Omental fat pad (tissue), 4 donors: ENCODE data around the gene UPB1. TPM values are rescaled to one million over a fixed set of nuclear protein-coding genes. Genes with fewer than 3 reads are reported as not detected.
"Not testable (repeated sequence)": the region's sequence is repeated elsewhere in the genome, so short reads cannot be mapped to it uniquely, and the experiment has no call there.

ENCODE experiments used
- ATAC-seq: fragments of 150-250 bp; one replicate; pipeline ENCODE4 v1.9.1; 2016; ENCODE audit warnings: mild to moderate bottlenecking, moderate library complexity; ENCODE audit not compliant: low FRiP score
- DNase-seq: peaks from one replicate; pipeline ENCODE4 v3.0.0-alpha.2; 2019; ENCODE audit warnings: low spot score
- total RNA-seq, 4 donors: library from RNA; depleted of rRNA; stranded (reverse); fragments of >200 nt; gene quantifications; one replicate each; pipeline ENCODE4 v1.1.0, GENCODE V29; 2016
- TF ChIP-seq, protein P1 (sequence below), 3 donors: fragments of 450-650 bp; IDR thresholded peaks; one replicate each; pipeline ENCODE4 v1.5.1; 2016 to 2017; ENCODE audit warnings: antibody characterized with exemption in 3 of 3, mild to moderate bottlenecking in 3 of 3, moderate library complexity in 2 of 3

Gene UPB1
- total RNA-seq, 4 donors from 2014 or later: 0.13 to 1.9 TPM; not detected in 2

DNA sequence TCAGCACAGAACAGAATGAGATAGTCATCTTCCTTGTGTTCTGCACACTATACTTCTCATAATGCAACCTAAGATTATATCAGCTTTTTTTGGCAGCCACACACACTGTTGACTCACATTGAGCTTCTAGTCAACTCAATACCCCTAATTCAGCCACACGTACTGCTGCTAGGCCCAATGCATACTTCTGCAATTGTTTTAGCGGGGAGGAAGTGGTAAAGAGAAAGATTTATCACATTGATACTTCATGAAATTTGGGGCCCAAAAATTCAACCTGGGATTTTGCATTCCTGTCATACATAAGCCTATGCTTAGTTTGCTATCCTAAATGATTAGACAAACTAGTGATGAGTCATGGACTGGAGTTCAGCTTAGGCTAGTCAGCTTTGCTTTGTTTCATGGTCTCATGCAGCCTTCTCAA is 8.6 kb upstream of the UPB1 start:
- no peak for DNase-seq

DNA sequence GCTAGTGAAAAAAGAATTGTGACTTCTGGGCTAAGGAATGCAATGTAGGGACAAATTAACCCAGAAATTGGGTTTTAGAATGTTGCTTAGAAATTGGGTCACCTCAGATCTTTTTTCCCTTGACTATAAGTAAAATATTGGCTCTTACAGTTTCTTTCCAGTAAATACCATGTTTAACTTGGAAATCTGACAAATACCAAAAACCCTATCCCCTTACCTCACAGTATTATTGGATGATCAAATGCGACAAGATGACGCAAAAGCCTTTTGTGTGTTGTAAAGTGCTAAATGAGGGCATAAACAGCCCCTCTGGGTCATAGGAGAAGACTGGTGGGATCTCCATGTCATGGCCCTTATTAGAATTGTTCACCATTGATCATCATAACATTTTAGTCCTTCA is 6.1 kb upstream of the UPB1 start:
- ATAC-seq: no peak

More for the DNA sequence above, 8.6 kb upstream of the UPB1 start:
- TF ChIP-seq, protein P1, sequence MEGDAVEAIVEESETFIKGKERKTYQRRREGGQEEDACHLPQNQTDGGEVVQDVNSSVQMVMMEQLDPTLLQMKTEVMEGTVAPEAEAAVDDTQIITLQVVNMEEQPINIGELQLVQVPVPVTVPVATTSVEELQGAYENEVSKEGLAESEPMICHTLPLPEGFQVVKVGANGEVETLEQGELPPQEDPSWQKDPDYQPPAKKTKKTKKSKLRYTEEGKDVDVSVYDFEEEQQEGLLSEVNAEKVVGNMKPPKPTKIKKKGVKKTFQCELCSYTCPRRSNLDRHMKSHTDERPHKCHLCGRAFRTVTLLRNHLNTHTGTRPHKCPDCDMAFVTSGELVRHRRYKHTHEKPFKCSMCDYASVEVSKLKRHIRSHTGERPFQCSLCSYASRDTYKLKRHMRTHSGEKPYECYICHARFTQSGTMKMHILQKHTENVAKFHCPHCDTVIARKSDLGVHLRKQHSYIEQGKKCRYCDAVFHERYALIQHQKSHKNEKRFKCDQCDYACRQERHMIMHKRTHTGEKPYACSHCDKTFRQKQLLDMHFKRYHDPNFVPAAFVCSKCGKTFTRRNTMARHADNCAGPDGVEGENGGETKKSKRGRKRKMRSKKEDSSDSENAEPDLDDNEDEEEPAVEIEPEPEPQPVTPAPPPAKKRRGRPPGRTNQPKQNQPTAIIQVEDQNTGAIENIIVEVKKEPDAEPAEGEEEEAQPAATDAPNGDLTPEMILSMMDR (IDR thresholded peaks at IDR 0.05): no peak
- no peak for ATAC-seq

DNA sequence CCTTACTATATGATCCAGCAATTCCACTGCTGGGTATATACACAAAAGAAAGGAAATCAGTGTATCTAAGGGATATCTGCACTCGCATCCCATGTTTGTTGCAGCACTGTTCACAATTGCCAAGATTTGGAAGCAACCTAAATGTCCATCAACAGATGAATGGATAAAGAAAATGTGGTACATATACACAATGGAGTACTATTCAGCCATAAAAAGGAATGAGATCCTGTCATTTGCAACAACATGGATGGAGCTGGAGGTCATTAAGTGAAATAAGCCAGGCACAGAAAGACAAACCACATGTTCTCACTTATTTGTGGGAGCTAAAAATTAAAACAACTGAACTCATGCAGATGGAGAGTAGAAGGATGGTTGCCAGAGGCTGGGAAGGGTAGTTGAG is 5.7 kb upstream of the UPB1 start:
- not testable (repeated sequence) for ATAC-seq, DNase-seq

More for the DNA sequence above, 6.1 kb upstream of the UPB1 start:
- DNase-seq: no peak
- TF ChIP-seq, protein P1 (IDR thresholded peaks at IDR 0.05): no peak

DNA sequence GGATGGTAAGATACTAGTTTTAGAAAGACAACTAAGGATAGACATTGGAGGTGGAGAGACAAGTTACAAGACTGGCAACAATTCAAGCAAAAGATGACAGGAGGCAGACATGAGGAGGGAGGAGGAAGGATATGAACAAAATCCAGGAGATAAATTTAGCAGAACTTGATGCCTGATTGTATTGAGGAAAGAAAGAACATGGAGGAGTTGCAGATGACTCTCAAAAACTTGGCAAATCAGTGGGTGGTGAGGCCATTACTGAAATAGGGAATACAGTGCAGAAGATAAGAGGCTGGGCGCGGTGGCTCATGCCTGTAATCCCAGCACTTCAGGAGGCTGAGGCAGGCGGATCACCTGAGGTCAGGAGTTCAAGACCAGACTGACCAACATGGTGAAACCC is 2.7 kb upstream of the UPB1 start:
- DNase-seq (no peak), ATAC-seq (no peak)
- TF ChIP-seq, protein P1 (IDR thresholded peaks at IDR 0.05): no peak

DNA sequence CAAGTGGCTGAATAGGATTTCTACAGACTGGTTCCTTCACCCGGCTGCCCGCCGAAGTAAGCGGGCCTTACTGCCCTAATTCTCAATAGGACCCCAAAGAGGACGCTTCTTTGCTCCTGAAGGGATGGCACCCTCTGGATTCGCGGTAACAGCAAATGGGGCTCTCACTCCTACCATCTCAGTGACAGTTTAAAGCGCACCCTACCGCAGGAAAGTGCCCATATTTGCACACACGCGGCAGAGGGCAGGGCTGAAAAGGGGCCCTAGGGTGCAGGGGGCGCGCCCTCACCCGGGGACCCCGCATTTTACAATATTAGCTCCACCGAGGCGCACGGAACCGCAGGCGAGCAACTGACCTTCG is 985 bp upstream of the UPB1 start:
- DNase-seq (no peak), ATAC-seq (no peak)
- TF ChIP-seq, protein P1 (IDR thresholded peaks at IDR 0.05): no peak

DNA sequence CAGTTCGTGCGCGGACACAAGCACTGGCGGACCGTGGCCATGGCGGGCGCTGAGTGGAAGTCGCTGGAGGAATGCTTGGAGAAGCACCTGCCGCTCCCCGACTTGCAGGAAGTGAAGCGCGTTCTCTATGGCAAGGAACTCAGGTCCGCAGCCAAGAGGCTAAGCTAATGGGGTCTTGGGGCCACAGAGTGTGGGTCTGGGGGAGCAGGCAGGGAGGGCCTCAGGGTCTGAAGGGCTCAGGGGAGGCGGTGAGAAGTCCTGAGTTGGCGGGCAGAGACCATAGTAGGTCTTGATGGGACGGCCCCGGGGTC is 188 bp downstream of the UPB1 start:
- TF ChIP-seq, protein P1 (IDR thresholded peaks at IDR 0.05): no peak
- DNase-seq (no peak), ATAC-seq (no peak)

DNA sequence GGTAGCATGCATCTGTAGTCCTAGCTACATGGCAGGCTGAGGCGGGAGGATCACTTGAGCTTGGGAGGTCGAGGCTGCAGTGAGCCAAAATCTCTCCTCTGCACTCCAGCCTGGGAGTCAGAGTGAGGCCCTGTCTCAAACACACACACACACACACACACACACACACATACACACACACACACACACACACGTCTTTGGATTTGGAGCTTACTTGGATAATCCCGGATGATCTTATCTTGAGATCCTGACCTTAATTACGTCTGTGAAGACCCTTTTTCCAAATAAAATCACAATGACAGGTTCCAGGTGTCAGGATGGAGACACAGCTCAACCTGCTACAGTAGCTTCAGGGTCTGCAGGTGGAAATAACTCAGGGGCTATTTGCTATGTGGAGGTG is 1.1 kb downstream of the UPB1 start:
- DNase-seq (no peak), ATAC-seq (no peak)
- TF ChIP-seq, protein P1 (IDR thresholded peaks at IDR 0.05): no peak

DNA sequence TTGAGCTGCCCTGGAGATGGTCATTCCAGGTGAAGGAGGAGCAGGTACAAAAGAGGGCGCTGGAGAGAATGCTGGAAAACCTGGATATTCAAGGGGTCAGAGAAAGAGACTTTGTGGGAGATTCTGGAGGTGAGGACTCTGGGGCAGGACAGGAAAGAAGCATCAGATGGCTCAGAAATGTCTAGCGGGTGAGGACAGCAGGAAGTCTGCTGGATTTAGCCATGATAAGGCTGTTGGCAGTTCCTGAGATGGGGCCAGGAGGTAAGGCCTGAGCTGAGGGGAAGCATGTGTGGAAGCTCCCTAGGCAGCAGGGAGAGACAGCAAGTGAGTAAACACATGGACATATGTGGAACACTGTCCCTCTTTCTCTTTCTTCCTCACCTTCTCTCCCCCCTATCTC is 1.5 kb downstream of the UPB1 start:
- ATAC-seq (no peak), DNase-seq (no peak)
- TF ChIP-seq, protein P1 (IDR thresholded peaks at IDR 0.05): no peak
